HCT116 (cell line): Measurements from ENCODE around the gene FAM200B. TPM values are rescaled to one million over a fixed set of nuclear protein-coding genes. Genes with fewer than 3 reads are reported as not detected.

Experiments
- ATAC-seq: fragments of 200-7000 bp; cut with Tn5 transposase; 2 replicates; pipeline ENCODE4 v1.9.1; 2020; ENCODE audit warnings: mild to moderate bottlenecking, moderate library complexity
- BruUV-seq: library from RNA; stranded (reverse); fragments of 400-500 nt; replicated peaks from 2 replicates; lab custom pipeline; 2021; lab: Mats Ljungman, UMichigan
- CTCF ChIA-PET: fragments of 300-600 bp; sonication (Branson Sonifier 250); formaldehyde crosslinking; loops from one replicate; lab custom pipeline; 2021; ENCODE audit warnings: antibody characterized with exemption; lab: Charles Lee
- POLR2A ChIA-PET: fragments of 300-600, 350-600 bp; sonication (Branson Sonifier 250); formaldehyde crosslinking; loops from one replicate; lab custom pipeline; 2021; ENCODE audit warnings: antibody characterized with exemption; lab: Charles Lee
- RAD21 ChIA-PET, 2 experiments: fragments of 300-600 bp; sonication (Branson Sonifier 250); formaldehyde crosslinking; loops; one replicate each; lab custom pipeline; 2023; ENCODE audit warnings: low total read pairs in 2 of 2; ENCODE audit not compliant: uncharacterized antibody in 2 of 2, unreplicated experiment in 2 of 2, low non-redundant PET in 1 of 2; lab: Charles Lee
- DNase-seq: peaks from one replicate; pipeline ENCODE4 v3.0.0-alpha.2; 2010; ENCODE audit warnings: low read depth, low spot score
- H2AFZ ChIP-seq: fragments of 200-600 bp; shearing (Covaris generic), sonication (generic); 2 replicates; pipeline ENCODE4 v1.6.1; 2017; ENCODE audit warnings: low read depth, mixed run types, mixed read lengths, antibody characterized with exemption, low read length; ENCODE audit not compliant: poor library complexity, severe bottlenecking
- H3K27ac ChIP-seq: 2 replicates; pipeline ENCODE4 v1.5.1; 2012; ENCODE audit warnings: low read depth, low read length
- H3K27me3 ChIP-seq: fragments of 200-600 bp; sonication (generic); 2 replicates; pipeline ENCODE4 v1.6.1; 2016; ENCODE audit warnings: mixed run types, low read length, mixed read lengths; ENCODE audit not compliant: insufficient read depth
- H3K36me3 ChIP-seq, 2 experiments: fragments of 200-500 bp in 1 of 2; fragments of 200-600 bp in 1 of 2; sonication (Bioruptor generic) in 1 of 2; sonication (generic) in 1 of 2; 2 replicates each; pipeline versions ENCODE4 v1.5.1 to v1.6.1; 2014 to 2016; ENCODE audit warnings: low read length in 2 of 2, inconsistent platforms in 1 of 2, mixed read lengths in 1 of 2, mixed run types in 1 of 2; ENCODE audit not compliant: insufficient read depth in 2 of 2, control insufficient read depth in 1 of 2
- H3K4me1 ChIP-seq, 2 experiments: fragments of 200-600 bp in 1 of 2; sonication (generic) in 1 of 2; 2 replicates each; pipeline versions ENCODE4 v1.5.1 to v1.6.1; 2012 to 2017; ENCODE audit warnings: low read length in 2 of 2, inconsistent platforms in 1 of 2, mild to moderate bottlenecking in 1 of 2, mixed read lengths in 1 of 2, mixed run types in 1 of 2, moderate library complexity in 1 of 2; ENCODE audit not compliant: insufficient read depth in 2 of 2, control insufficient read depth in 1 of 2
- H3K4me2 ChIP-seq: fragments of 200-600 bp; sonication (generic); 2 replicates; pipeline ENCODE4 v1.6.1; 2017; ENCODE audit warnings: mixed run types, low read length, mixed read lengths
- H3K4me3 ChIP-seq, 2 experiments: fragments of 200-600 bp in 1 of 2; sonication (generic) in 1 of 2; replicated peaks in 1 of 2; 2 replicates each; pipeline ENCODE4 v1.5.1; 2011 to 2016; ENCODE audit warnings: low read length in 2 of 2, control low read depth in 1 of 2, low read depth in 1 of 2, mild to moderate bottlenecking in 1 of 2, mixed read lengths in 1 of 2, mixed run types in 1 of 2
- H3K79me2 ChIP-seq: fragments of 200-600 bp; sonication (generic); 2 replicates; pipeline ENCODE4 v1.6.1; 2017; ENCODE audit warnings: mild to moderate bottlenecking, mixed run types, low read length, moderate library complexity, mixed read lengths; ENCODE audit not compliant: insufficient read depth
- H3K9ac ChIP-seq: fragments of 200-600 bp; sonication (generic); 2 replicates; pipeline ENCODE4 v1.6.1; 2016; ENCODE audit warnings: low read length, mixed read lengths
- H3K9me2 ChIP-seq: fragments of 200-600 bp; sonication (generic), shearing (Covaris generic); 2 replicates; pipeline ENCODE4 v1.6.1; 2017; ENCODE audit warnings: mixed run types, mild to moderate bottlenecking, moderate library complexity; ENCODE audit not compliant: insufficient read depth
- H3K9me3 ChIP-seq, 2 experiments: fragments of 200-500 bp in 1 of 2; fragments of 200-600 bp in 1 of 2; sonication (Bioruptor generic) in 1 of 2; sonication (generic) in 1 of 2; 2 replicates each; pipeline ENCODE4 v1.6.1; 2014 to 2017; ENCODE audit warnings: low read length in 2 of 2, mixed read lengths in 2 of 2, inconsistent platforms in 1 of 2, low read depth in 1 of 2, mild to moderate bottlenecking in 1 of 2, mixed run types in 1 of 2, moderate library complexity in 1 of 2; ENCODE audit not compliant: control insufficient read depth in 1 of 2, insufficient read depth in 1 of 2
- H4K20me1 ChIP-seq: fragments of 200-600 bp; sonication (generic), shearing (Covaris generic); 2 replicates; pipeline ENCODE4 v1.6.1; 2017; ENCODE audit warnings: mixed run types, mild to moderate bottlenecking, moderate library complexity; ENCODE audit not compliant: insufficient read depth
- ATF3 ChIP-seq: IDR thresholded peaks from 2 replicates; pipeline ENCODE4 v1.6.1; 2012
- CBX3 ChIP-seq: IDR thresholded peaks from 2 replicates; pipeline ENCODE4 v1.6.1; 2012; ENCODE audit warnings: low read depth
- CEBPB ChIP-seq: IDR thresholded peaks from 2 replicates; pipeline ENCODE4 v1.6.1; 2012; ENCODE audit warnings: low read depth
- CTCF ChIP-seq, 3 experiments: fragments of 200-600 bp in 1 of 3; sonication (generic) in 1 of 3; IDR thresholded peaks in 2 of 3; conservative IDR thresholded peaks in 1 of 3; 2 replicates each; pipeline ENCODE4 v1.5.1; 2012 to 2017; ENCODE audit warnings: low read depth in 2 of 3, low read length in 2 of 3, antibody characterized with exemption in 1 of 3, borderline replicate concordance in 1 of 3, control low read depth in 1 of 3, mild to moderate bottlenecking in 1 of 3, mixed read lengths in 1 of 3, mixed run types in 1 of 3, moderate library complexity in 1 of 3; ENCODE audit not compliant: insufficient read depth in 1 of 3
- EGR1 ChIP-seq: IDR thresholded peaks from 2 replicates; pipeline ENCODE4 v1.6.1; 2012; ENCODE audit warnings: low read depth
- FOSL1 ChIP-seq: IDR thresholded peaks from 2 replicates; pipeline ENCODE4 v1.6.1; 2012; ENCODE audit warnings: low read depth
- JUND ChIP-seq: IDR thresholded peaks from 2 replicates; pipeline ENCODE4 v1.6.1; 2012
- MAX ChIP-seq: IDR thresholded peaks from 2 replicates; pipeline ENCODE4 v1.6.1; 2012
- POLR2AphosphoS5 ChIP-seq: IDR thresholded peaks from 2 replicates; pipeline ENCODE4 v1.6.1; 2011; ENCODE audit warnings: mild to moderate bottlenecking, low read depth, low read length, moderate library complexity
- RAD21 ChIP-seq: IDR thresholded peaks from 2 replicates; pipeline ENCODE4 v1.6.1; 2012; ENCODE audit warnings: low read depth, mild to moderate bottlenecking
- REST ChIP-seq: IDR thresholded peaks from 2 replicates; pipeline ENCODE4 v1.6.1; 2012; ENCODE audit warnings: low read depth
- SIN3A ChIP-seq: IDR thresholded peaks from 2 replicates; pipeline ENCODE4 v1.6.1; 2012; ENCODE audit warnings: low read depth
- SRF ChIP-seq: IDR thresholded peaks from 2 replicates; pipeline ENCODE4 v1.6.1; 2012; ENCODE audit warnings: low read depth
- YY1 ChIP-seq: IDR thresholded peaks from 2 replicates; pipeline ENCODE4 v1.6.1; 2011; ENCODE audit warnings: low read length, low read depth, moderate library complexity, mild to moderate bottlenecking; ENCODE audit not compliant: insufficient replicate concordance; ENCODE audit errors: extremely low read depth
- ZBTB33 ChIP-seq: IDR thresholded peaks from 2 replicates; pipeline ENCODE4 v1.6.1; 2011; ENCODE audit warnings: mild to moderate bottlenecking, low read length, moderate library complexity; ENCODE audit not compliant: insufficient replicate concordance; ENCODE audit errors: extremely low read depth
- ZFX ChIP-seq: fragments of 450-650 bp; IDR thresholded peaks from 2 replicates; pipeline ENCODE4 v1.6.1; 2017
- ZNF274 ChIP-seq: fragments of 200-500 bp; sonication (Bioruptor generic); IDR thresholded peaks from 2 replicates; pipeline ENCODE4 v1.6.1; 2014; ENCODE audit warnings: mild to moderate bottlenecking, low read depth, low read length, inconsistent platforms
- intact Hi-C: fragments of 100-400 bp; cut with micrococcal nuclease; formaldehyde crosslinking; loops from 2 replicates; pipeline ENCODE4 v1.10.0; 2022
- total RNA-seq: library from RNA; stranded (reverse); gene quantifications from one replicate; pipeline ENCODE4 v1.2.1, GENCODE V29; 2021; ENCODE audit not compliant: unreplicated experiment

FAM200B gene
- total RNA-seq, 1 experiment from 2014 or later = 26.1 TPM

GRCh38 chr4:15692602-15693001, 11.0 kb downstream of the FAM200B start:
- intact Hi-C loops = loop anchor here (10.0 kb wide), 1 partner anchor 202 kb away; no protein-coding TSS in a partner anchor
- ATAC-seq = no peak
- BruUV-seq = no TSS peak
- Histone ChIP-seq H3K9me2 (no peaks in the 10 kb centered on the region), H3K4me3 (no peak overlapping the region), H3K36me3 (peaks cover 0 to 2% of the 10 kb centered on the region in 2 experiments; a peak in 1 of 4 replicates)
- CTCF ChIA-PET = interaction anchor here (1.2 kb wide), 1 partner anchor 23 kb away, joined by 3 read pairs; no protein-coding TSS in a partner anchor
- no peak for TF ChIP-seq ZBTB33
- TF ChIP-seq POLR2AphosphoS5 = no peak
- TF ChIP-seq ZNF274 = no peak
- no peak for TF ChIP-seq ATF3
- TF ChIP-seq SIN3A = no peak
- no peak for TF ChIP-seq CBX3
- no peak for TF ChIP-seq JUND
- TF ChIP-seq FOSL1 = no peak
- no peak for TF ChIP-seq RAD21
- no peak for TF ChIP-seq REST
- no peak for TF ChIP-seq EGR1
- TF ChIP-seq CTCF (IDR thresholded peaks at IDR 0.05 in 2 of 3, conservative IDR thresholded peaks at IDR 0.05 in 1 of 3; ENCODE audit: borderline replicate concordance in 1 of 3, insufficient read depth in 1 of 3, low read depth in 2 of 3, low read length in 2 of 3) = no peak
- TF ChIP-seq SRF = no peak
- no peak for TF ChIP-seq YY1
- TF ChIP-seq CEBPB = no peak
- TF ChIP-seq ZFX = no peak
- no peak for TF ChIP-seq MAX
- TF ChIP-seq, all 23 proteins: peak for 0
- Histone ChIP-seq H3K27me3 (no peaks in the 10 kb centered on the region), H2AFZ (no peak overlapping the region), H3K4me1 (peaks cover 14 to 55% of the 10 kb centered on the region in 2 experiments), H4K20me1 (no peaks in the 10 kb centered on the region), H3K27ac (no peak overlapping the region), H3K4me2 (no peak overlapping the region), H3K9me3 (no peaks in the 10 kb centered on the region), H3K79me2 (no peaks in the 10 kb centered on the region), H3K9ac (no peak overlapping the region)
- ChIA-PET RAD21 (no interaction called here), POLR2A (no interaction called here)
- DNase-seq = no peak
